ENCODE results near the gene TVP23A. TPM values are rescaled to one million over a fixed set of nuclear protein-coding genes. Genes with fewer than 3 reads are reported as not detected.
A peak's percentile ranks its signal among the peaks of the same experiment; 100 is the strongest.

Gene TVP23A
- total and polyA plus RNA-seq, 10 of the 15 experiments (the other 5 are each of a cell fraction or from before 2014, with no cell fraction given) = 1.1 to 6.4 (median 2.2) TPM

- no peak for TF ChIP-seq CTCF (IDR thresholded peaks at IDR 0.05 in 2 of 3, conservative IDR thresholded peaks at IDR 0.05 in 1 of 3; ENCODE audit: control insufficient read depth in 2 of 3, extremely low read depth in 1 of 3, insufficient read depth in 1 of 3, low read depth in 3 of 3, low read length in 3 of 3)
- TF ChIP-seq EP300 (IDR thresholded peaks at IDR 0.05; ENCODE audit: borderline replicate concordance in 1 of 2, control insufficient read depth in 1 of 2, low read depth in 2 of 2, low read length in 2 of 2) = peak in 1 of 2 experiments; percentile 72; a peak in 2 of 4 replicates
- TF ChIP-seq CEBPZ (IDR thresholded peaks at IDR 0.05; ENCODE audit: low read depth, low read length) = no peak
- TF ChIP-seq CHD1 (IDR thresholded peaks at IDR 0.05; ENCODE audit: low read depth, low read length) = no peak
- peak; percentile 87 for TF ChIP-seq RELB (IDR thresholded peaks at IDR 0.05; ENCODE audit: low read depth)
- no peak for TF ChIP-seq ESRRA (IDR thresholded peaks at IDR 0.05; ENCODE audit: low read length)
- peak; percentile 74; the same call in 1 of the 2 replicates for TF ChIP-seq RB1 (IDR thresholded peaks at IDR 0.05; ENCODE audit: borderline replicate concordance)
- no peak for TF ChIP-seq BCLAF1 (IDR thresholded peaks at IDR 0.05)
- no peak for TF ChIP-seq NFXL1 (IDR thresholded peaks at IDR 0.05; ENCODE audit: borderline replicate concordance)
- no peak for TF ChIP-seq RCOR1 (conservative IDR thresholded peaks at IDR 0.05; ENCODE audit: low read depth, low read length)
- TF ChIP-seq ATF2 (IDR thresholded peaks at IDR 0.05; ENCODE audit: low read length) = peak; percentile 70; the same call in 1 of the 2 replicates
- no peak for TF ChIP-seq YY1 (IDR thresholded peaks at IDR 0.05; ENCODE audit: low read depth, low read length)
- no peak for TF ChIP-seq HDGF (IDR thresholded peaks at IDR 0.05)
- no peak for TF ChIP-seq SREBF1 (IDR thresholded peaks at IDR 0.05; ENCODE audit: low read length)
- TF ChIP-seq FOXM1 (IDR thresholded peaks at IDR 0.05; ENCODE audit: low read depth, low read length) = no peak; the same call in 1 of the 2 replicates
Measured at GRCh38 chr16:10752843-10753523, 65.6 kb downstream of the TVP23A start (continued).
